Osteoblast (primary cell): ENCODE data around the gene ABCC2. TPM values are rescaled to one million over a fixed set of nuclear protein-coding genes. Genes with fewer than 3 reads are reported as not detected.

ENCODE experiments used
- DNase-seq: peaks from one replicate; pipeline ENCODE4 v3.0.0; 2011; ENCODE audit warnings: low spot score, mixed read lengths; ENCODE audit not compliant: insufficient read length; ENCODE audit errors: missing footprints
- H2AFZ ChIP-seq: 2 replicates; pipeline ENCODE4 v1.6.0; 2011; ENCODE audit warnings: mild to moderate bottlenecking, low read length
- H3K27ac ChIP-seq: 2 replicates; pipeline ENCODE4 v1.5.1; 2011; ENCODE audit warnings: mild to moderate bottlenecking, low read depth, low read length, moderate library complexity
- H3K27me3 ChIP-seq: 2 replicates; pipeline ENCODE4 v1.6.0; 2012; ENCODE audit warnings: mild to moderate bottlenecking, control low read depth, inconsistent platforms, low read length, moderate library complexity; ENCODE audit not compliant: insufficient read depth
- H3K36me3 ChIP-seq: 2 replicates; pipeline ENCODE4 v1.5.1; 2011; ENCODE audit warnings: mild to moderate bottlenecking, low read length, control low read depth, moderate library complexity; ENCODE audit not compliant: insufficient read depth
- H3K4me1 ChIP-seq: 2 replicates; pipeline ENCODE4 v1.5.1; 2011; ENCODE audit warnings: mild to moderate bottlenecking, low read length, control low read depth, moderate library complexity; ENCODE audit not compliant: insufficient read depth
- H3K4me2 ChIP-seq: 2 replicates; pipeline ENCODE4 v1.6.0; 2011; ENCODE audit warnings: mild to moderate bottlenecking, low read length; ENCODE audit not compliant: insufficient read depth
- H3K4me3 ChIP-seq: fragments of 200-600 bp; sonication (generic); 3 replicates; pipeline ENCODE4 v1.5.1; 2012; ENCODE audit warnings: mild to moderate bottlenecking, low read length, inconsistent platforms; ENCODE audit not compliant: insufficient read depth
- H3K79me2 ChIP-seq: 2 replicates; pipeline ENCODE4 v1.6.0; 2012; ENCODE audit warnings: mild to moderate bottlenecking, low read length, control low read depth, inconsistent platforms; ENCODE audit not compliant: insufficient read depth
- H3K9me3 ChIP-seq: 2 replicates; pipeline ENCODE4 v1.5.1; 2011; ENCODE audit warnings: low read depth, low read length, control low read depth
- H4K20me1 ChIP-seq: 2 replicates; pipeline ENCODE4 v1.6.0; 2012; ENCODE audit warnings: mild to moderate bottlenecking, low read length, control low read depth; ENCODE audit not compliant: insufficient read depth
- total RNA-seq: library from RNA; depleted of rRNA; stranded (reverse); fragments of >200 nt; gene quantifications from 2 replicates; pipeline ENCODE4 v1.2.3, GENCODE V29; 2012
- TF ChIP-seq, protein P1 (sequence below): IDR thresholded peaks from 2 replicates; pipeline ENCODE4 v1.5.1; 2011; ENCODE audit warnings: mild to moderate bottlenecking, low read depth, low read length, moderate library complexity; ENCODE audit errors: extremely low read depth

Gene ABCC2
- total RNA-seq, 1 donor = 1.8 TPM

GRCh38 chr10:99812177-99812576, 29.7 kb downstream of the ABCC2 start:
- no peak overlapping the region for H3K4me3 ChIP-seq
- no peaks in the 10 kb centered on the region for H3K79me2 ChIP-seq
- H3K9me3 ChIP-seq = no peaks in the 10 kb centered on the region
- no peaks in the 10 kb centered on the region for H3K27me3 ChIP-seq
- H3K36me3 ChIP-seq = no peaks in the 10 kb centered on the region
- no peak overlapping the region for H3K4me2 ChIP-seq
- TF ChIP-seq, protein P1, sequence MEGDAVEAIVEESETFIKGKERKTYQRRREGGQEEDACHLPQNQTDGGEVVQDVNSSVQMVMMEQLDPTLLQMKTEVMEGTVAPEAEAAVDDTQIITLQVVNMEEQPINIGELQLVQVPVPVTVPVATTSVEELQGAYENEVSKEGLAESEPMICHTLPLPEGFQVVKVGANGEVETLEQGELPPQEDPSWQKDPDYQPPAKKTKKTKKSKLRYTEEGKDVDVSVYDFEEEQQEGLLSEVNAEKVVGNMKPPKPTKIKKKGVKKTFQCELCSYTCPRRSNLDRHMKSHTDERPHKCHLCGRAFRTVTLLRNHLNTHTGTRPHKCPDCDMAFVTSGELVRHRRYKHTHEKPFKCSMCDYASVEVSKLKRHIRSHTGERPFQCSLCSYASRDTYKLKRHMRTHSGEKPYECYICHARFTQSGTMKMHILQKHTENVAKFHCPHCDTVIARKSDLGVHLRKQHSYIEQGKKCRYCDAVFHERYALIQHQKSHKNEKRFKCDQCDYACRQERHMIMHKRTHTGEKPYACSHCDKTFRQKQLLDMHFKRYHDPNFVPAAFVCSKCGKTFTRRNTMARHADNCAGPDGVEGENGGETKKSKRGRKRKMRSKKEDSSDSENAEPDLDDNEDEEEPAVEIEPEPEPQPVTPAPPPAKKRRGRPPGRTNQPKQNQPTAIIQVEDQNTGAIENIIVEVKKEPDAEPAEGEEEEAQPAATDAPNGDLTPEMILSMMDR = no peak
- no peak overlapping the region for H3K27ac ChIP-seq
- no peaks in the 10 kb centered on the region for H3K4me1 ChIP-seq
- no peak for DNase-seq
- no peaks in the 10 kb centered on the region for H4K20me1 ChIP-seq
- no peak overlapping the region for H2AFZ ChIP-seq

DNA sequence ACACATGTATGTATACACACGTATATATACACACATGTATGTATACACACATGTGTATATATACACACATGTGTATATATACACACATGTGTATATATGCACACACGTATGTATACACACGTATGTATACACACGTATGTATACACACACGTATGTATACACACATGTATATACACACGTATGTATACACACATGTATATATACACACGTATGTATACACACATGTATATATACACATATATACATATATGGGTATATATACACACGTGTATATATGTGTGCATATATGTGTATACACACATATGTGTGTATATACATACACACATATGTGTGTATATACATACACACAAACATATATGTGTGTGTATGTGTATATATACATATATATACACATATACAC, 31.7 kb downstream of the ABCC2 start:
- DNase-seq = no peak
- H3K27ac ChIP-seq = no peak overlapping the region
- no peaks in the 10 kb centered on the region for H4K20me1 ChIP-seq
- no peaks in the 10 kb centered on the region for H3K9me3 ChIP-seq
- no peak overlapping the region for H2AFZ ChIP-seq
- no peaks in the 10 kb centered on the region for H3K36me3 ChIP-seq
- H3K4me1 ChIP-seq = no peaks in the 10 kb centered on the region
- no peak overlapping the region for H3K4me3 ChIP-seq
- no peak overlapping the region for H3K4me2 ChIP-seq
- H3K27me3 ChIP-seq = no peaks in the 10 kb centered on the region
- TF ChIP-seq, protein P1 = no peak
- no peaks in the 10 kb centered on the region for H3K79me2 ChIP-seq

DNA sequence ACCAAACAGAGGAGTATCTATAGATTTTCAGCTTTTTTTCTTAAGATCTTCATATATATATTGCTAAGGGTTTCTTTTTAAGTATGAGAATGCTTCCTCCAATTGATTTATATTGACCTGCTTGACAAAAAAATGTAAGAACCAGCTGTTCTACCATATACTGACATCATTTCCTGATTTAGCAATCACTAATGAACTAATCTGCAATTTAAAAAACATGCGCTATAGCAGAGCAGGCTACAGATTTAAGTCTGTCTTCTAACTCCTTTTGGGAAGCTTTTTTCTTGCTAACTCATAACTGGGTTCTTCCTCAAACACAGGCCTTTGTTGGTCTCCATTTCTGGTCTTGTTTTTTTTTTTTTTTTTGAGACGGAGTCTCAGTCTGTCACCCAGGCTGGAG, 33.2 kb downstream of the ABCC2 start:
- no peaks in the 10 kb centered on the region for H3K4me1 ChIP-seq
- no peak overlapping the region for H3K4me3 ChIP-seq
- H3K4me2 ChIP-seq = no peak overlapping the region
- TF ChIP-seq, protein P1 = no peak
- DNase-seq = no peak
- H3K27me3 ChIP-seq = no peaks in the 10 kb centered on the region
- H2AFZ ChIP-seq = no peak overlapping the region
- H3K36me3 ChIP-seq = no peaks in the 10 kb centered on the region
- H3K27ac ChIP-seq = no peak overlapping the region
- no peaks in the 10 kb centered on the region for H4K20me1 ChIP-seq
- H3K9me3 ChIP-seq = no peaks in the 10 kb centered on the region
- no peaks in the 10 kb centered on the region for H3K79me2 ChIP-seq

- no peaks in the 10 kb centered on the region for H3K27me3 ChIP-seq
- H3K4me1 ChIP-seq = no peaks in the 10 kb centered on the region
- TF ChIP-seq, protein P1 = no peak
- H2AFZ ChIP-seq = no peak overlapping the region
- no peaks in the 10 kb centered on the region for H3K79me2 ChIP-seq
- H3K36me3 ChIP-seq = no peaks in the 10 kb centered on the region
- DNase-seq = no peak
- H3K27ac ChIP-seq = no peak overlapping the region
- no peak overlapping the region for H3K4me3 ChIP-seq
- no peaks in the 10 kb centered on the region for H3K9me3 ChIP-seq
- no peak overlapping the region for H3K4me2 ChIP-seq
- H4K20me1 ChIP-seq = no peaks in the 10 kb centered on the region
Observed at GRCh38 chr10:99827936-99828335, 45.5 kb downstream of the ABCC2 start.
